Measurements from ENCODE around the gene VAV1. TPM values are rescaled to one million over a fixed set of nuclear protein-coding genes. Genes with fewer than 3 reads are reported as not detected.
"Not testable (repeated sequence)": the region's sequence is repeated elsewhere in the genome, so short reads cannot be mapped to it uniquely, and the experiment has no call there.

VAV1 gene
- total RNA-seq, 1 donor from 2014 or later: not detected

DNA sequence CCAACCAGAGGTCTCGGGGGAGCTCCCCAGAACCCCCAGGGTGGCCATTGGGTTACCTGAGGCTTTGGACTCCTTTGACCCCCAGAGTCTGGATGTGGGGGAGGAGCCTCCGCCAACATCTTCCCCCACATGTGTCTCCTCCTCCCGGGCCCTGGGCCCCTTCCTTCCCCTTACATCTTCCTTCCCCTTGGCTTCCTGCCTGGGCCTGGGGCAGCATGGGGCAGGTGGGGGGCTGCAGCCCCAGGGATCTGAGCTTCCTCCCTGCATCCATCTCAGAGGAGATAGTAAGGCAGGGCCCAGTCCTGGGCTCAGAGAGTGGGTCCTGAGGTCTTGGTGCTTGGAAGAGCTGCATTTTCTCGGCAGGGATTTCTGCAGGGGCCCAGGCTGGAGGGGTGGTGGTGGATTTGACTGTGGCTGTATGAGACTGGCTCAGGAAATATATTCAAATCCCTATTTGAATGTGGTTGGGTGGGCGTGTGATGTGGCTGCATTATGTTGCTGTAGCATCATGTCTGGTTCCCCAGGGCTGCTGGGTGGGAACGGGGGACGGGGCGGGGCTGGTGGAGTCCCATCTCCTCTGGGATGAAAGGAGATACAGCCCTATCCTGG lies 919 bp downstream of the VAV1 start:
- DNase-seq (ENCODE audit: low spot score in 2 of 2, unreplicated experiment in 2 of 2): no peak
- H3K4me1 Mint-ChIP-seq: no peaks in the 10 kb centered on the region
- TF ChIP-seq, protein P1, sequence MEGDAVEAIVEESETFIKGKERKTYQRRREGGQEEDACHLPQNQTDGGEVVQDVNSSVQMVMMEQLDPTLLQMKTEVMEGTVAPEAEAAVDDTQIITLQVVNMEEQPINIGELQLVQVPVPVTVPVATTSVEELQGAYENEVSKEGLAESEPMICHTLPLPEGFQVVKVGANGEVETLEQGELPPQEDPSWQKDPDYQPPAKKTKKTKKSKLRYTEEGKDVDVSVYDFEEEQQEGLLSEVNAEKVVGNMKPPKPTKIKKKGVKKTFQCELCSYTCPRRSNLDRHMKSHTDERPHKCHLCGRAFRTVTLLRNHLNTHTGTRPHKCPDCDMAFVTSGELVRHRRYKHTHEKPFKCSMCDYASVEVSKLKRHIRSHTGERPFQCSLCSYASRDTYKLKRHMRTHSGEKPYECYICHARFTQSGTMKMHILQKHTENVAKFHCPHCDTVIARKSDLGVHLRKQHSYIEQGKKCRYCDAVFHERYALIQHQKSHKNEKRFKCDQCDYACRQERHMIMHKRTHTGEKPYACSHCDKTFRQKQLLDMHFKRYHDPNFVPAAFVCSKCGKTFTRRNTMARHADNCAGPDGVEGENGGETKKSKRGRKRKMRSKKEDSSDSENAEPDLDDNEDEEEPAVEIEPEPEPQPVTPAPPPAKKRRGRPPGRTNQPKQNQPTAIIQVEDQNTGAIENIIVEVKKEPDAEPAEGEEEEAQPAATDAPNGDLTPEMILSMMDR (IDR thresholded peaks at IDR 0.05; ENCODE audit: unreplicated experiment): no peak
- H3K9me3 Mint-ChIP-seq: peaks cover 6% of the 10 kb centered on the region
- H3K27ac Mint-ChIP-seq: no peak overlapping the region
- no peaks in the 10 kb centered on the region for H3K36me3 Mint-ChIP-seq
- no peak overlapping the region for H3K4me3 Mint-ChIP-seq
- H3K27me3 Mint-ChIP-seq (ENCODE audit: low read depth): peaks cover 2% of the 10 kb centered on the region

DNA sequence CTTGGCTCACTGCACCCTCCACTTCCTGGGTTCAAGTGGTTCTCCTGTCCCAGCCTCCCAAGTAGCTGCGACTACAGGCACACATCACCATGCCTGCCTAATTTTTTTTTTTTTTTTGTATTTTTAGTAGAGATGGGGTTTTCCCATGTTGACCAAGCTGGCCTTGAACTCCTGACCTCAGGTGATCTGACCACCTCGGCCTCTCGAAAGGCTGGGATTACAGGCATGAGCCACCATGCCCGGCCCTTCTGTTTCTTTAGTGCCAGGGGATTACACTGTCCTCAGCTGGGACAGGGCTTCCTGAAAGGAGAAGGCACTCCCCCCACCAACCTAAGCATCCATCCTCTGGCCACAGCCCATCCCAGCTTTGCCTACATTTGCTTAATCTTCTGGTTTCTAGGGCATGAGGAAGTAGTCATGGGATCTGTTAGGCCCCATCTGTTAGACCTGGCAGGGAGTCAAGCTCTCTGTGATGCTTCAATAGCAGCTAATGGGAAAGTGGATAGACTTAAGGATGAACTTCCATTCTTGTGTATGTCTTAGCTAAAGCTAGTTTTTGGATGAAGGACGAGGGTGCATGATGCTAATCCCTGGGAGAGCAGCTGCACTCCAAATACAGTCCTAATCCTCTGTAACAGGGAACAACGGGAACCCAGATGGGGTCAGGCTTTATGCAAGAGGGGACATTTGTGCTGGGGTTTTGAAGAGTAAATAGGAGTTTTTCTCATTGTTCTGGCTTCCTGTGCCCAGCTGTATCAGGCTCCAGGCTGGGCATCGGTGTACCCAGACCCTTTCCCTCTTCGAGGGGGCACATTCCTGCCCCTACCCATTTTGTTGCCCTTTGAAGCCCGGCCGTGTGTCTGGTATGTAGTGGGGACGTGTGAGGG lies 2.6 kb downstream of the VAV1 start:
- Mint-ChIP-seq H3K27me3 (ENCODE audit: low read depth) (peaks cover 2% of the 10 kb centered on the region), H3K27ac (no peak overlapping the region), H3K36me3 (no peaks in the 10 kb centered on the region), H3K4me3 (no peak overlapping the region), H3K4me1 (no peaks in the 10 kb centered on the region), H3K9me3 (peaks cover 6% of the 10 kb centered on the region)
- no peak for DNase-seq (ENCODE audit: low spot score in 2 of 2, unreplicated experiment in 2 of 2)
- TF ChIP-seq, protein P1 (IDR thresholded peaks at IDR 0.05; ENCODE audit: unreplicated experiment): no peak

DNA sequence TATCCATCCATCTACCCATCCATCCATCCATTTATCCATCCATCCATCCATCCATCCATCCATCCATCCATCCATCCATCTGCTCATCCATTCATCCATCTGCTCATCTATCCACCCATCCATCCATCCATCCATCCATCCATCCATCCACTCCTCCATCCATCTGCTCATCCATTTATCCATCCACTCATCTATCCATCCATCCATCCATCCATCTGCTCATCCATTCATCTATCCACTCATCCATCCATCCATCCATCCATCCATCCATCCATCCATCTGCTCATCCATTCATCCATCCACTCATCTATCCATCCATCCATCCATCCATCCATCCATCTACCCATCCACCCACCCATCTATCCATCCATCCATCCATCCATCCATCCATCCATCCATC lies 3.5 kb downstream of the VAV1 start:
- H3K36me3 Mint-ChIP-seq; H3K4me1 Mint-ChIP-seq; H3K27ac Mint-ChIP-seq; H3K27me3 Mint-ChIP-seq (ENCODE audit: low read depth); DNase-seq (ENCODE audit: low spot score in 2 of 2, unreplicated experiment in 2 of 2); H3K4me3 Mint-ChIP-seq; H3K9me3 Mint-ChIP-seq: not testable (repeated sequence)

DNA sequence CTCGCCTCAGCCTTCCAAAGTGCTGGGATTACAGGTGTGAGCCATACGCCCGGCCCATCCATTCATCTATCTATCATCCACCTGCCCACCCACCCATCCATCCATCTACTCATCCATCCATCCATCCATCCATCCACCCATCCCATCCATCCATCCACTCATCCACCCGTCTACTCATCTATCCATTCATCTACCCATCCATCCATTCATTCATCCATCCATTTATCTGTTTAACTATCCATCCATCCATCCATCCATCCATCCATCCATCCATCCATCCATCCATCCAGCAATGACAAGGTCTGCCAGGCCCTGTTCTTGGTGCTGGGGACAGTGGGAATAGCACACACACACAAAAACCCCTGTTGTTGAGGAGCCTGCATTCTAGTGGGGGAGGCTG lies 4.5 kb downstream of the VAV1 start:
- no peaks in the 10 kb centered on the region for H3K36me3 Mint-ChIP-seq
- DNase-seq (ENCODE audit: low spot score in 2 of 2, unreplicated experiment in 2 of 2): no peak
- H3K27ac Mint-ChIP-seq: no peak overlapping the region
- H3K27me3 Mint-ChIP-seq (ENCODE audit: low read depth): peaks cover 2% of the 10 kb centered on the region
- TF ChIP-seq, protein P1 (IDR thresholded peaks at IDR 0.05; ENCODE audit: unreplicated experiment): no peak
- no peaks in the 10 kb centered on the region for H3K4me1 Mint-ChIP-seq
- no peak overlapping the region for H3K4me3 Mint-ChIP-seq
- peaks cover 6% of the 10 kb centered on the region for H3K9me3 Mint-ChIP-seq

DNA sequence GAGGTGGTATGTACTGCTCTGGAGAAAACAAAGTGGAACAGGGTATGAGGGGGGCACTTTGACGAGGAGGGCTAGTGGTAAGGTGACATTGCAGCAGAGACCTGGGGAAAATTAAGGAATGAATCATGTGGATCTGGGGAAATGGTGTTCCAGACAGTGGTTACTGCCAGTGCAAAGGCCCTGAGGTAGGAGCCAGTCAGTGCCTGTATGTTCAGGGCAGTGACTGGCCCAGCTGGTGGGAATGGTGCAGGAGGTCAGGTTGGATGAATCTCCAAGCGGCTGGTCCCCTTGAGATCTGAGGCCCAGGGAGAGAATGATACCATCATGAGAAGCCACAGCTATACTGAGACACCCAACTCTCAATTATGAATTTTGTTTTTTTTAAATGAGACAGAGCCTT lies 4.9 kb downstream of the VAV1 start:
- H3K9me3 Mint-ChIP-seq: peaks cover 6% of the 10 kb centered on the region
- H3K36me3 Mint-ChIP-seq: no peaks in the 10 kb centered on the region
- no peak overlapping the region for H3K27ac Mint-ChIP-seq
- DNase-seq (ENCODE audit: low spot score in 2 of 2, unreplicated experiment in 2 of 2): no peak
- H3K4me3 Mint-ChIP-seq: no peak overlapping the region
- no peaks in the 10 kb centered on the region for H3K27me3 Mint-ChIP-seq (ENCODE audit: low read depth)
- H3K4me1 Mint-ChIP-seq: no peaks in the 10 kb centered on the region
- TF ChIP-seq, protein P1 (IDR thresholded peaks at IDR 0.05; ENCODE audit: unreplicated experiment): no peak

DNA sequence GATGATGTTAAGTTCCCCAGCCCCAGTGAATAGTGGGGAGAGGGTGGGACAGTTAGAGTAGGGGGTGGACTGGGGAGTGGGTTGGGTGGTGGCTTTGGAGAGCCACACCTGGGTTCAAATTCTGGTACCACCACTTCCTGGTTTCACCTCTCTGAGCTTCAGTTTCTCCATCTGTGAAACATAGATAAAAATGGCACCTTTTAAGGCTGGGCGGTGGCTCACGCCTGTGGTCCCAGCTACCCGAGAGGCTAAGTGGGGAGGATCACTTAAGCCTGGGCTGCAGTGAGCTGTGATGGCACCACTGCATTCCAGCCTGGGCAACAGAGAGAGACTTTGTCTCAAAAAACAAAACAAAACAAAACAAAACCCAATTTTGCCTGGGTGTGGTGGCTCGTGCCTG lies 5.9 kb downstream of the VAV1 start:
- no peak for DNase-seq (ENCODE audit: low spot score in 2 of 2, unreplicated experiment in 2 of 2)
- Mint-ChIP-seq H3K4me1 (no peaks in the 10 kb centered on the region), H3K27me3 (ENCODE audit: low read depth) (no peaks in the 10 kb centered on the region), H3K27ac (no peak overlapping the region), H3K9me3 (peaks cover 6% of the 10 kb centered on the region), H3K4me3 (no peak overlapping the region), H3K36me3 (no peaks in the 10 kb centered on the region)
- TF ChIP-seq, protein P1 (IDR thresholded peaks at IDR 0.05; ENCODE audit: unreplicated experiment): no peak
